Endothelial cell (in vitro differentiated cells): ENCODE results near the gene IL27RA. TPM values are rescaled to one million over a fixed set of nuclear protein-coding genes. Genes with fewer than 3 reads are reported as not detected.

Source experiments
- DNase-seq: peaks from one replicate; pipeline ENCODE4 v3.0.0; 2021; ENCODE audit warnings: low spot score
- H3K27ac Mint-ChIP-seq: one replicate; pipeline ENCODE4 v1.8.0; 2021; ENCODE audit warnings: mixed read lengths, inconsistent platforms; ENCODE audit not compliant: unreplicated experiment
- H3K27me3 Mint-ChIP-seq: one replicate; pipeline ENCODE4 v1.8.0; 2021; ENCODE audit warnings: mild to moderate bottlenecking, moderate library complexity, mixed read lengths, inconsistent platforms; ENCODE audit not compliant: unreplicated experiment
- H3K36me3 Mint-ChIP-seq: one replicate; pipeline ENCODE4 v1.8.0; 2021; ENCODE audit warnings: mild to moderate bottlenecking, low read depth, mixed read lengths, inconsistent platforms; ENCODE audit not compliant: unreplicated experiment
- H3K4me1 Mint-ChIP-seq: one replicate; pipeline ENCODE4 v1.8.0; 2021; ENCODE audit warnings: mild to moderate bottlenecking, mixed read lengths, inconsistent platforms; ENCODE audit not compliant: unreplicated experiment
- H3K4me3 Mint-ChIP-seq: one replicate; pipeline ENCODE4 v1.8.0; 2021; ENCODE audit warnings: mild to moderate bottlenecking, mixed read lengths, inconsistent platforms; ENCODE audit not compliant: unreplicated experiment
- H3K9me3 Mint-ChIP-seq: one replicate; pipeline ENCODE4 v1.8.0; 2021; ENCODE audit warnings: mixed read lengths, inconsistent platforms; ENCODE audit not compliant: unreplicated experiment
- total RNA-seq: library from RNA; stranded (reverse); fragmentation: NEBNext Ultra II Directional; extraction: Animal tissue kit (Norgen Biotek cat#: 25700); gene quantifications from one replicate; pipeline ENCODE4 v1.2.1, GENCODE V29; 2021; ENCODE audit not compliant: unreplicated experiment
- TF ChIP-seq, protein P1 (sequence below): fragments of 200-600 bp; sonication (generic); IDR thresholded peaks from one replicate; pipeline ENCODE4 v1.5.0; 2021; ENCODE audit warnings: antibody characterized with exemption; ENCODE audit not compliant: unreplicated experiment

The IL27RA gene
- total RNA-seq, 1 donor from 2014 or later, result 6.3 TPM

- TF ChIP-seq, protein P1, sequence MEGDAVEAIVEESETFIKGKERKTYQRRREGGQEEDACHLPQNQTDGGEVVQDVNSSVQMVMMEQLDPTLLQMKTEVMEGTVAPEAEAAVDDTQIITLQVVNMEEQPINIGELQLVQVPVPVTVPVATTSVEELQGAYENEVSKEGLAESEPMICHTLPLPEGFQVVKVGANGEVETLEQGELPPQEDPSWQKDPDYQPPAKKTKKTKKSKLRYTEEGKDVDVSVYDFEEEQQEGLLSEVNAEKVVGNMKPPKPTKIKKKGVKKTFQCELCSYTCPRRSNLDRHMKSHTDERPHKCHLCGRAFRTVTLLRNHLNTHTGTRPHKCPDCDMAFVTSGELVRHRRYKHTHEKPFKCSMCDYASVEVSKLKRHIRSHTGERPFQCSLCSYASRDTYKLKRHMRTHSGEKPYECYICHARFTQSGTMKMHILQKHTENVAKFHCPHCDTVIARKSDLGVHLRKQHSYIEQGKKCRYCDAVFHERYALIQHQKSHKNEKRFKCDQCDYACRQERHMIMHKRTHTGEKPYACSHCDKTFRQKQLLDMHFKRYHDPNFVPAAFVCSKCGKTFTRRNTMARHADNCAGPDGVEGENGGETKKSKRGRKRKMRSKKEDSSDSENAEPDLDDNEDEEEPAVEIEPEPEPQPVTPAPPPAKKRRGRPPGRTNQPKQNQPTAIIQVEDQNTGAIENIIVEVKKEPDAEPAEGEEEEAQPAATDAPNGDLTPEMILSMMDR, result no peak
- peaks cover 18% of the 10 kb centered on the region for H3K36me3 Mint-ChIP-seq
- H3K4me1 Mint-ChIP-seq, result no peaks in the 10 kb centered on the region
- no peak for DNase-seq
- H3K4me3 Mint-ChIP-seq, result no peak overlapping the region
- no peak overlapping the region for H3K27ac Mint-ChIP-seq
- peaks cover 5% of the 10 kb centered on the region for H3K27me3 Mint-ChIP-seq
- H3K9me3 Mint-ChIP-seq, result no peaks in the 10 kb centered on the region
Observed at GRCh38 chr19:13995017-13995728, 36.4 kb upstream of the IL27RA start.

DNA sequence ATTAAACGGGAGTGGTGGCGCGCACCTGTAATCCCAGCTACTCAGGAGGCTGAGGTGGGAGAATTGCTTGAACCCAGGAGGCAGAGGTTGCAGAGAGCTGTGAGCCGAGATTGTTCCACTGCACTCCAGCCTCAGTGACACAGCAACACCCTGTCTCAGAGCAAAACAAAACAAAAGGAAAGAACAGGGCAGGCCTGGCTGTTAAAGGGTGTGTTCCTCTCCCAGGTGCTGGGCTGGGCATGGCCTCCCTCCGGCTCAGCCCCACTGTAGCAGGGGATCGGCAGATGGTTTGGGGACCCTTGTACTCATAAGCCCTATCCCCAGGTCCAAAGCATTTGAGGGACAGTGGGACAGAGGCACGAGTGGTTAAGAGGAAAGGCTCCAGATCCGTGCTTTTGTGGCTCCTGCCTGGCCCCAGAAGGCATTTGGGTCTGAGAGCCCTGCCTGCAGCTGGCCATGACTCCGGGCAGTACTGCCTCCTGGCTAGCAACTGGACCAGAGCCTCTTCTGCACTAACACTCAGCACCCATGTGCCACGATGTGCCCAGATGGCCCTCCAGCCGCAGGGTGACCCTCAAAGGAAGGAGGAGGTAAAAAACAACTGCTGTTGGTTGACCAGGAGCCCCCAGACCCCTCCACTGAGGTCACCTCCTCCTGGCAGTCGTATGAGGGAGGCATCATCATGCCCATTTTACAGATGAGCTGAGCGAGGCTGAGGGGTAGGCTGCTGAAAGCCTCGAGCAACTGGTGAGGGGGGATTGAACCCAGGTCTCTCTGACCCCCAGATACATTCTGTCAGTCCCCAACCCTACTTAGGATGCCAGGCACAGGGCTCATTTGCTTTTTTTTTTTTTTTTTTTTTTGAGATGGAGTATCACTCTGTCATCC is 35.4 kb upstream of the IL27RA start:
- TF ChIP-seq, protein P1, result no peak
- H3K27me3 Mint-ChIP-seq, result peaks cover 9% of the 10 kb centered on the region
- H3K9me3 Mint-ChIP-seq, result no peaks in the 10 kb centered on the region
- H3K4me1 Mint-ChIP-seq, result no peaks in the 10 kb centered on the region
- peaks cover 13% of the 10 kb centered on the region for H3K36me3 Mint-ChIP-seq
- H3K27ac Mint-ChIP-seq, result no peak overlapping the region
- no peak for DNase-seq
- no peak overlapping the region for H3K4me3 Mint-ChIP-seq

GRCh38 chr19:13996928-13997630 is 34.5 kb upstream of the IL27RA start:
- no peak for DNase-seq
- no peak overlapping the region for H3K27ac Mint-ChIP-seq
- H3K4me3 Mint-ChIP-seq, result no peak overlapping the region
- no peaks in the 10 kb centered on the region for H3K9me3 Mint-ChIP-seq
- peaks cover 13% of the 10 kb centered on the region for H3K36me3 Mint-ChIP-seq
- H3K27me3 Mint-ChIP-seq, result peaks cover 7% of the 10 kb centered on the region
- no peaks in the 10 kb centered on the region for H3K4me1 Mint-ChIP-seq
- TF ChIP-seq, protein P1, result no peak

GRCh38 chr19:13997631-13997962 is 34.0 kb upstream of the IL27RA start:
- H3K4me3 Mint-ChIP-seq, result no peak overlapping the region
- no peaks in the 10 kb centered on the region for H3K4me1 Mint-ChIP-seq
- H3K36me3 Mint-ChIP-seq, result peaks cover 12% of the 10 kb centered on the region
- TF ChIP-seq, protein P1, result no peak
- H3K27me3 Mint-ChIP-seq, result peaks cover 7% of the 10 kb centered on the region
- H3K9me3 Mint-ChIP-seq, result no peaks in the 10 kb centered on the region
- no peak overlapping the region for H3K27ac Mint-ChIP-seq
- DNase-seq, result no peak
